Measurements from ENCODE around the gene PPP2R2C.

- no peak for TF ChIP-seq CTCF (tag by site-specific recombination; IDR thresholded peaks at IDR 0.05)
- no peak for TF ChIP-seq ATF2 (tag by site-specific recombination; IDR thresholded peaks at IDR 0.05; ENCODE audit: low read depth)
- TF ChIP-seq ZBTB20 (tag by site-specific recombination; IDR thresholded peaks at IDR 0.05): no peak
- TF ChIP-seq ZNF560 (tag by site-specific recombination; IDR thresholded peaks at IDR 0.05; ENCODE audit: borderline replicate concordance): no peak
- no peak for TF ChIP-seq ZSCAN30 (tag by site-specific recombination; IDR thresholded peaks at IDR 0.05)
Measured at GRCh38 chr4:6448476-6449170, 23.8 kb downstream of the PPP2R2C start.
